AG04449 (cell line): ENCODE results near the gene SLC25A4.

Source experiments
- CTCF ChIA-PET: fragments of 350-600 bp; formaldehyde crosslinking; extraction: SDS; loops from one replicate; lab custom pipeline; 2021; ENCODE audit warnings: antibody characterized with exemption; lab: Yijun Ruan, JAX
- POLR2A ChIA-PET: fragments of 400-600, 350-600 bp; formaldehyde crosslinking; extraction: SDS; loops from one replicate; lab custom pipeline; 2020; ENCODE audit warnings: antibody characterized with exemption, inconsistent platforms; lab: Yijun Ruan, JAX
- DNase-seq: peaks from one replicate; pipeline ENCODE4 v3.0.0-alpha.2; 2010; ENCODE audit warnings: low read depth, low spot score
- H3K4me3 ChIP-seq: 2 replicates; pipeline ENCODE4 v1.5.1; 2011; ENCODE audit warnings: low read depth, mild to moderate bottlenecking, control low read depth, low read length
- CTCF ChIP-seq: IDR thresholded peaks from one replicate; pipeline ENCODE4 v1.5.1; 2011; ENCODE audit warnings: mild to moderate bottlenecking, moderate library complexity, low read length, control low read depth, inconsistent platforms; ENCODE audit not compliant: insufficient read depth; ENCODE audit errors: missing control alignments

SLC25A4 gene

GRCh38 chr4:185108185-185108584, 34.9 kb upstream of the SLC25A4 start:
- CTCF ChIA-PET, result interaction anchor here (1.9 to 3.9 kb wide), 2 partner anchors 13 to 26 kb away, joined by 11 to 13 read pairs; no protein-coding TSS in a partner anchor
- H3K4me3 ChIP-seq, result no peak overlapping the region
- TF ChIP-seq CTCF, result no peak
- POLR2A ChIA-PET, result no interaction called here
- no peak for DNase-seq

- no peak for DNase-seq
- H3K4me3 ChIP-seq, result no peak overlapping the region
- ChIA-PET CTCF (interaction anchor here (1.9 to 3.9 kb wide), 2 partner anchors 13 to 26 kb away, joined by 11 to 13 read pairs; no protein-coding TSS in a partner anchor), POLR2A (no interaction called here)
- TF ChIP-seq CTCF, result no peak
Measured at GRCh38 chr4:185108669-185109068, 34.4 kb upstream of the SLC25A4 start.

GRCh38 chr4:185109736-185110135, 33.3 kb upstream of the SLC25A4 start:
- no peak for DNase-seq
- no peak for TF ChIP-seq CTCF
- H3K4me3 ChIP-seq, result no peak overlapping the region
- ChIA-PET POLR2A (no interaction called here), CTCF (interaction anchor here (1.1 to 1.9 kb wide), 2 partner anchors 13 to 14 kb away, joined by 3 to 13 read pairs; no protein-coding TSS in a partner anchor)

- POLR2A ChIA-PET, result no interaction called here
- H3K4me3 ChIP-seq, result no peak overlapping the region
- DNase-seq, result no peak
- CTCF ChIA-PET, result interaction anchor here (1.1 kb wide), 1 partner anchor 14 kb away, joined by 3 read pairs; no protein-coding TSS in a partner anchor
- TF ChIP-seq CTCF, result no peak
Measured at GRCh38 chr4:185110375-185110823, 32.7 kb upstream of the SLC25A4 start.

- H3K4me3 ChIP-seq, result no peak overlapping the region
- DNase-seq, result peak; percentile 82
- POLR2A ChIA-PET, result interaction anchor here (0.7 kb wide), 1 partner anchor 17 kb away, joined by 4 read pairs; no protein-coding TSS in a partner anchor
- CTCF ChIA-PET, result interaction anchor here (0.6 to 1.0 kb wide), 2 partner anchors 14 to 16 kb away, joined by 3 read pairs; no protein-coding TSS in a partner anchor
- TF ChIP-seq CTCF, result no peak
Measured at GRCh38 chr4:185112104-185112503, 31.0 kb upstream of the SLC25A4 start.

- ChIA-PET CTCF (interaction anchor here (0.9 to 5.3 kb wide), 3 partner anchors 11 to 72 kb away, joined by 3 to 22 read pairs (median 3); no protein-coding TSS in a partner anchor), POLR2A (no interaction called here)
- no peak overlapping the region for H3K4me3 ChIP-seq
- no peak for DNase-seq
- no peak for TF ChIP-seq CTCF
Measured at GRCh38 chr4:185113340-185113739, 29.7 kb upstream of the SLC25A4 start.
